HepG2 (cell line): ENCODE measurements around the gene SPATA25. TPM values are rescaled to one million over a fixed set of nuclear protein-coding genes. Genes with fewer than 3 reads are reported as not detected.

Source experiments
- CBX2 ChIP-seq, 2 experiments: fragments of 200-600 bp in 1 of 2; sonication (generic); formaldehyde crosslinking in 1 of 2; IDR thresholded peaks; 2 replicates each; pipeline versions ENCODE4 v1.7.0 to v1.8.1; 2018 to 2022; ENCODE audit warnings: low read depth in 2 of 2, low read length in 1 of 2, mild to moderate bottlenecking in 1 of 2, missing genetic modification reagents in 1 of 2
- CBX5 ChIP-seq: sonication (generic); formaldehyde crosslinking; IDR thresholded peaks from 2 replicates; pipeline ENCODE4 v1.4.0; 2020; ENCODE audit warnings: missing genetic modification reagents, borderline replicate concordance
- HDAC6 ChIP-seq: fragments of 200-600 bp; sonication (generic); IDR thresholded peaks from 2 replicates; pipeline ENCODE4 v1.7.0; 2017; ENCODE audit warnings: mild to moderate bottlenecking, antibody characterized with exemption, low read length, low read depth
- MAX ChIP-seq: IDR thresholded peaks from 2 replicates; pipeline ENCODE4 v1.6.1; 2012; ENCODE audit warnings: inconsistent platforms
- MBNL3 ChIP-seq: fragments of 250-450 bp; sonication (Bioruptor Pico); conservative IDR thresholded peaks from 2 replicates; pipeline ENCODE4 v1.8.0; 2022; ENCODE audit warnings: mild to moderate bottlenecking, inconsistent platforms
- MEF2D ChIP-seq: sonication (generic); formaldehyde crosslinking; IDR thresholded peaks from 2 replicates; pipeline ENCODE4 v1.5.1; 2020; ENCODE audit warnings: mild to moderate bottlenecking, missing genetic modification reagents
- MXD1 ChIP-seq: sonication (generic); formaldehyde crosslinking; IDR thresholded peaks from 2 replicates; pipeline ENCODE4 v1.4.0; 2020; ENCODE audit warnings: mild to moderate bottlenecking, missing genetic modification reagents
- NR1H2 ChIP-seq: sonication (generic); formaldehyde crosslinking; IDR thresholded peaks from 2 replicates; pipeline ENCODE4 v1.8.1; 2022; ENCODE audit warnings: low read depth, missing genetic modification reagents, borderline replicate concordance
- NR2F1 ChIP-seq, 2 experiments: fragments of 450-650 bp in 1 of 2; formaldehyde crosslinking in 1 of 2; IDR thresholded peaks; 2 replicates each; pipeline versions ENCODE4 v1.5.0 to v1.6.1; 2016 to 2020; ENCODE audit warnings: mild to moderate bottlenecking in 1 of 2, missing compliant biosample characterization in 1 of 2, missing genetic modification reagents in 1 of 2, moderate library complexity in 1 of 2
- RELA ChIP-seq: sonication (generic); formaldehyde crosslinking; IDR thresholded peaks from 2 replicates; pipeline ENCODE4 v1.4.0; 2020; ENCODE audit warnings: missing genetic modification reagents
- SIN3B ChIP-seq: fragments of 150-350 bp; IDR thresholded peaks from 2 replicates; pipeline ENCODE4 v1.6.1; 2014; ENCODE audit warnings: low read length
- SMC3 ChIP-seq: IDR thresholded peaks from 2 replicates; pipeline ENCODE4 v1.6.1; 2011; ENCODE audit warnings: low read length, improper control_type of control experiment
- TRAFD1 ChIP-seq: sonication (generic); formaldehyde crosslinking; IDR thresholded peaks from 2 replicates; pipeline ENCODE4 v1.5.1; 2020; ENCODE audit warnings: missing genetic modification reagents, mild to moderate bottlenecking, borderline replicate concordance
- ZBTB40 ChIP-seq, 2 experiments: fragments of 450-650 bp in 1 of 2; sonication (generic) in 1 of 2; formaldehyde crosslinking in 1 of 2; IDR thresholded peaks; 2 replicates each; pipeline versions ENCODE4 v1.6.1 to v1.8.0; 2016 to 2022; ENCODE audit warnings: antibody characterized with exemption in 1 of 2, mild to moderate bottlenecking in 1 of 2, missing genetic modification reagents in 1 of 2
- ZGPAT ChIP-seq: IDR thresholded peaks from 2 replicates; pipeline ENCODE4 v1.6.1; 2016; ENCODE audit warnings: mild to moderate bottlenecking
- polyA plus RNA-seq, 8 experiments: library from polyadenylated mRNA; depleted of rRNA in 3 of 8; stranded (reverse) in 7 of 8; unstranded in 1 of 8; fragments of >200 nt; fragmentation: Illumina TruSeq in 4 of 8; extraction: Trizol in 4 of 8; gene quantifications; 2 replicates each; pipeline versions ENCODE4 v1.2.1 to v1.2.3, GENCODE V29; 2011 to 2016; ENCODE audit warnings: low read depth in 4 of 8, missing spikeins in 1 of 8, mixed read lengths in 1 of 8; ENCODE audit not compliant: insufficient read depth in 1 of 8
- total RNA-seq, 5 experiments: library from RNA; depleted of rRNA; stranded (reverse); fragments of >200 nt; fragmentation: Illumina TruSeq; extraction: Trizol; gene quantifications; 2 replicates each; pipeline ENCODE4 v1.2.3, GENCODE V29; 2016; ENCODE audit warnings: low read depth in 1 of 5

Gene SPATA25
- total and polyA plus RNA-seq, 2 of the 13 experiments (the other 11 are each of a cell fraction or from before 2014, with no cell fraction given): 4.8 to 7.6 TPM

- TF ChIP-seq ZBTB40 (IDR thresholded peaks at IDR 0.05) (no peak), ZBTB40 (CRISPR knock-in tag; IDR thresholded peaks at IDR 0.05) (peak; percentile 35; the same call in 1 of the 2 replicates), TRAFD1 (CRISPR knock-in tag) (0 out of 2 replicates have a peak, but pooled peaks have one; percentile 45), MXD1 (CRISPR knock-in tag) (no peak), SMC3 (no peak), CBX5 (CRISPR knock-in tag) (0 out of 2 replicates have a peak, but pooled peaks have one; percentile 8), NR2F1 (CRISPR knock-in tag; IDR thresholded peaks at IDR 0.05) (peak in 1 of 2 experiments; percentile 15; a peak in 1 of 4 replicates), MEF2D (CRISPR knock-in tag) (peak; percentile 75), RELA (0 out of 2 replicates have a peak, but pooled peaks have one; percentile 5), ZGPAT (CRISPR knock-in tag) (0 out of 2 replicates have a peak, but pooled peaks have one; percentile 18), SIN3B (no peak), MAX (peak; percentile 50), MBNL3 (CRISPR knock-in tag) (no peak), HDAC6 (no peak), CBX2 (IDR thresholded peaks at IDR 0.05; ENCODE audit: low read depth, low read length) (no peak), CBX2 (CRISPR knock-in tag; IDR thresholded peaks at IDR 0.05; ENCODE audit: low read depth) (no peak), NR1H2 (CRISPR knock-in tag) (peak; percentile 84; the same call in 1 of the 2 replicates)
These were observed 21.9 kb upstream of the SPATA25 start (continued) for GRCh38 chr20:45909336-45909808.
